ENCODE measurements around the gene KCNK6.

- no peak for TF ChIP-seq CTCF (IDR thresholded peaks at IDR 0.05)
- no peak for TF ChIP-seq NFE2L1 (CRISPR knock-in tag; IDR thresholded peaks at IDR 0.05)
- TF ChIP-seq MYBL2 (CRISPR knock-in tag; IDR thresholded peaks at IDR 0.05) = no peak
Observed at GRCh38 chr19:38324431-38324830, 4.8 kb downstream of the KCNK6 start.

Data from WTC11 (cell line).